Measurements from ENCODE around the gene CPNE5.

CPNE5 gene

DNA sequence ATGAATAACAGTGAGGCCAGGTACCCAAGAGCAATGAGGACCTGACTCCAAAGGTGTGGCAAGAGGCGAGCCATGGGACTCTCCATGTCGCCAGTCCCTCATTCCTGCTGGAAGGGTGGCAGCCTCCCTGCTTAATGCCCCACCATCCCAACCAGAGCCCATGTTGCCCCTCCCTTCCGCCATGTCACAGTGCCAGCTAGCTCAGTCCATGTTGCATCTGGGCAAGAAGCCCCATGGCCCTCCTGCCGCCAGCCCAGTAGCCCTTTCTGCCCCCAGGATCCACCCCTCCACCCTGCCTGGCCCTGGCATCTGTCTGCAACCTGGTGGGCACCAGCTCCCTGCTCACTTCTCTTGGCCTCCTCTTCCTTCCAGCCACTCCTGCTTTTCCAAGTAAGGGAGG lies 6.0 kb upstream of the CPNE5 start:
- Histone ChIP-seq H3K9ac (ENCODE audit: low read depth, low read length, poor library complexity, severe bottlenecking) (no peak overlapping the region), H3K36me3 (ENCODE audit: insufficient read depth, low read length) (no peaks in the 10 kb centered on the region; the same call in 1 of the 2 replicates), H2AFZ (ENCODE audit: low read length) (no peak overlapping the region), H3K27me3 (ENCODE audit: insufficient read depth, low read length, poor library complexity, severe bottlenecking) (no peaks in the 10 kb centered on the region), H3K9me2 (replicated peaks; ENCODE audit: low read depth, low read length) (no peaks in the 10 kb centered on the region), H4K20me1 (ENCODE audit: insufficient read depth, low read length, poor library complexity, severe bottlenecking) (no peaks in the 10 kb centered on the region), H3K4me2 (ENCODE audit: low read depth, low read length, poor library complexity, severe bottlenecking) (no peak overlapping the region), H3K4me3 (ENCODE audit: low read length, poor library complexity, severe bottlenecking) (no peak overlapping the region), H3F3A (ENCODE audit: low read depth) (no peaks in the 10 kb centered on the region), H3K4me1 (ENCODE audit: insufficient read depth, low read length, poor library complexity, severe bottlenecking) (no peaks in the 10 kb centered on the region), H3K9me3 (ENCODE audit: insufficient read depth, low read depth, low read length) (no peaks in the 10 kb centered on the region), H3K79me2 (ENCODE audit: insufficient read depth, low read length) (no peaks in the 10 kb centered on the region)
- TF ChIP-seq, protein P1, sequence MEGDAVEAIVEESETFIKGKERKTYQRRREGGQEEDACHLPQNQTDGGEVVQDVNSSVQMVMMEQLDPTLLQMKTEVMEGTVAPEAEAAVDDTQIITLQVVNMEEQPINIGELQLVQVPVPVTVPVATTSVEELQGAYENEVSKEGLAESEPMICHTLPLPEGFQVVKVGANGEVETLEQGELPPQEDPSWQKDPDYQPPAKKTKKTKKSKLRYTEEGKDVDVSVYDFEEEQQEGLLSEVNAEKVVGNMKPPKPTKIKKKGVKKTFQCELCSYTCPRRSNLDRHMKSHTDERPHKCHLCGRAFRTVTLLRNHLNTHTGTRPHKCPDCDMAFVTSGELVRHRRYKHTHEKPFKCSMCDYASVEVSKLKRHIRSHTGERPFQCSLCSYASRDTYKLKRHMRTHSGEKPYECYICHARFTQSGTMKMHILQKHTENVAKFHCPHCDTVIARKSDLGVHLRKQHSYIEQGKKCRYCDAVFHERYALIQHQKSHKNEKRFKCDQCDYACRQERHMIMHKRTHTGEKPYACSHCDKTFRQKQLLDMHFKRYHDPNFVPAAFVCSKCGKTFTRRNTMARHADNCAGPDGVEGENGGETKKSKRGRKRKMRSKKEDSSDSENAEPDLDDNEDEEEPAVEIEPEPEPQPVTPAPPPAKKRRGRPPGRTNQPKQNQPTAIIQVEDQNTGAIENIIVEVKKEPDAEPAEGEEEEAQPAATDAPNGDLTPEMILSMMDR (conservative IDR thresholded peaks at IDR 0.05; ENCODE audit: low read length), result no peak
- no peak for TF ChIP-seq EZH2phosphoT487 (IDR thresholded peaks at IDR 0.05; ENCODE audit: borderline replicate concordance)

DNA sequence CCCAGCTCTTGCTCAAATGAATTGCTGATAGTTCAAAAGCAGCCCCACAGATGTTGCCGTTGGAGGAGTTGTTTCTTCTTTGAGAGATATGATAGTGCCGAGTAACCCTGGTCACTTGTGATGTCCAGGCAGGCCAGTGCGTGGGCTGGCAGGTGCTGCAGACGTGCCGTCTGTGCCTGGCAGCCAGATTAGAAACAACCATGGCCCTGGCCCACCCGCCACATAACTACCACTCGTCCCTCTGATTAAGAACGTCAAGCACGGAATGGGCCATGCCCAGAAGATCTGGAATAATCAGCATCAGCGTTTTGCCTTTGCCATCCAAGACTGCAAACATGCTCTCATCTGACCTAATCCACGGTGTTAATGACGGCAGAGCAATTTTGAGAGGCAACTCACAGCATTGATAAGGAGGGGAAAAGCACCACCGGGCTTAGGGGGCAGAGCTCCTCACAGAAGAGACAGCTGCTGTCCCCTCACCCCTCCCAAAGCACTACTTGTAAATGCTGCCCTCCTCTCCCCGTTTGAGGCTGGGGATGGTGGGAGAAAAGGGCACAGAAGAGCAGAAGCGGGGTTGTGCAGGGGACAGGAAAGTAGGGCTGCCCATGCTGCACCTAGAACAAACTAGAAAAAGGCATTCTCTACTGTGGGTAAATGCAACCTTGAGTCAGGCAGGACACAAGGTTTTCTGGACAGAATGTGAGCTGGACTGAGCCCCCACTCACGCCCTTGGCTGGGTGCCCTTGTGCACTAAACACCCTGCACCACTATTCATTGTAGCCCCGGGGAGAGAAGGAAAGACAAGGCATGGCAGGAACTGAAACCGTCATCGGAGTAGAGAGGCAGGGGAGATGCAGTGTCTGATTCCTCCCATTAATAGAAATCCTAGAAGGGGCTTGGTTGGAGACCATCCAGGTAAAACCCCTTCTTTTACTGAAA lies 5.3 kb upstream of the CPNE5 start:
- H3K36me3 ChIP-seq (ENCODE audit: insufficient read depth, low read length), result no peaks in the 10 kb centered on the region
- H2AFZ ChIP-seq (ENCODE audit: low read length), result no peak overlapping the region
- H3F3A ChIP-seq (ENCODE audit: low read depth), result no peaks in the 10 kb centered on the region
- H3K4me1 ChIP-seq (ENCODE audit: insufficient read depth, low read length, poor library complexity, severe bottlenecking), result no peaks in the 10 kb centered on the region
- H3K4me3 ChIP-seq (ENCODE audit: low read length, poor library complexity, severe bottlenecking), result no peak overlapping the region
- no peaks in the 10 kb centered on the region for H4K20me1 ChIP-seq (ENCODE audit: insufficient read depth, low read length, poor library complexity, severe bottlenecking)
- no peaks in the 10 kb centered on the region for H3K79me2 ChIP-seq (ENCODE audit: insufficient read depth, low read length)
- H3K9me3 ChIP-seq (ENCODE audit: insufficient read depth, low read depth, low read length), result no peaks in the 10 kb centered on the region
- no peaks in the 10 kb centered on the region for H3K9me2 ChIP-seq (replicated peaks; ENCODE audit: low read depth, low read length)
- H3K27me3 ChIP-seq (ENCODE audit: insufficient read depth, low read length, poor library complexity, severe bottlenecking), result no peaks in the 10 kb centered on the region
- H3K9ac ChIP-seq (ENCODE audit: low read depth, low read length, poor library complexity, severe bottlenecking), result no peak overlapping the region
- H3K4me2 ChIP-seq (ENCODE audit: low read depth, low read length, poor library complexity, severe bottlenecking), result no peak overlapping the region
- TF ChIP-seq, protein P1 (conservative IDR thresholded peaks at IDR 0.05; ENCODE audit: low read length), result no peak
- no peak for TF ChIP-seq EZH2phosphoT487 (IDR thresholded peaks at IDR 0.05; ENCODE audit: borderline replicate concordance)

DNA sequence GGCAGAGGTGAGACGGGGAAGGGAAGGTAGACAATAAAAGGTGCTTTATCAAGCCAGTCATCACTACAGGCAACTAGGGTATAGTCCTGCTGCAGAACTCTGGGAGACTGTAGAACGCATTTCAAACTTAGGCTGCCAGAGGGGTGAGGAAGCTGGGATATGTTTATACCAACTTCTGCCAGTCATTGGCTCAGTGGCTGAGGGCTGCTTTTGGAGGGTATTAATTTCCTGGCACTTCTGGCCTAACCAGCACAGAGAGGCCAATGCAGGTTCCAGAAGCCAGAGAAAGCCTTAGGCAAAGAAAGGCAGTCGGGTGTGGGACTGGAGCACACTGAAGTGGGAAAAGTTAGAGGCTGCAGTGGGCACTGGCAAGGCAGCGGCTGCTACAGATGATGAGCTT lies 3.9 kb upstream of the CPNE5 start:
- Histone ChIP-seq H3F3A (ENCODE audit: low read depth) (no peaks in the 10 kb centered on the region), H3K4me1 (ENCODE audit: insufficient read depth, low read length, poor library complexity, severe bottlenecking) (no peaks in the 10 kb centered on the region), H3K36me3 (ENCODE audit: insufficient read depth, low read length) (no peaks in the 10 kb centered on the region), H3K4me2 (ENCODE audit: low read depth, low read length, poor library complexity, severe bottlenecking) (no peak overlapping the region), H3K9me3 (ENCODE audit: insufficient read depth, low read depth, low read length) (no peaks in the 10 kb centered on the region), H3K9me2 (replicated peaks; ENCODE audit: low read depth, low read length) (no peaks in the 10 kb centered on the region), H4K20me1 (ENCODE audit: insufficient read depth, low read length, poor library complexity, severe bottlenecking) (no peaks in the 10 kb centered on the region), H3K4me3 (ENCODE audit: low read length, poor library complexity, severe bottlenecking) (no peak overlapping the region), H3K9ac (ENCODE audit: low read depth, low read length, poor library complexity, severe bottlenecking) (no peak overlapping the region), H2AFZ (ENCODE audit: low read length) (no peak overlapping the region), H3K79me2 (ENCODE audit: insufficient read depth, low read length) (no peaks in the 10 kb centered on the region), H3K27me3 (ENCODE audit: insufficient read depth, low read length, poor library complexity, severe bottlenecking) (no peaks in the 10 kb centered on the region)
- no peak for TF ChIP-seq EZH2phosphoT487 (IDR thresholded peaks at IDR 0.05; ENCODE audit: borderline replicate concordance)
- TF ChIP-seq, protein P1 (conservative IDR thresholded peaks at IDR 0.05; ENCODE audit: low read length), result no peak

Measured in Loucy (cell line).